Panc1 (cell line): ENCODE measurements around the gene ENTREP1.

ENCODE experiments used
- CTCF ChIP-seq: fragments of 450-650 bp; IDR thresholded peaks from 2 replicates; pipeline ENCODE4 v1.5.1; 2017; ENCODE audit warnings: mild to moderate bottlenecking
- TF ChIP-seq, protein P1 (sequence below), 2 experiments: IDR thresholded peaks; 2 replicates each; pipeline ENCODE4 v1.6.1; 2011 to 2012; ENCODE audit warnings: low read depth in 2 of 2, control low read depth in 1 of 2, low read length in 1 of 2, mild to moderate bottlenecking in 1 of 2, moderate library complexity in 1 of 2; ENCODE audit not compliant: insufficient read depth in 1 of 2

- no peak for TF ChIP-seq CTCF
- TF ChIP-seq, protein P1, sequence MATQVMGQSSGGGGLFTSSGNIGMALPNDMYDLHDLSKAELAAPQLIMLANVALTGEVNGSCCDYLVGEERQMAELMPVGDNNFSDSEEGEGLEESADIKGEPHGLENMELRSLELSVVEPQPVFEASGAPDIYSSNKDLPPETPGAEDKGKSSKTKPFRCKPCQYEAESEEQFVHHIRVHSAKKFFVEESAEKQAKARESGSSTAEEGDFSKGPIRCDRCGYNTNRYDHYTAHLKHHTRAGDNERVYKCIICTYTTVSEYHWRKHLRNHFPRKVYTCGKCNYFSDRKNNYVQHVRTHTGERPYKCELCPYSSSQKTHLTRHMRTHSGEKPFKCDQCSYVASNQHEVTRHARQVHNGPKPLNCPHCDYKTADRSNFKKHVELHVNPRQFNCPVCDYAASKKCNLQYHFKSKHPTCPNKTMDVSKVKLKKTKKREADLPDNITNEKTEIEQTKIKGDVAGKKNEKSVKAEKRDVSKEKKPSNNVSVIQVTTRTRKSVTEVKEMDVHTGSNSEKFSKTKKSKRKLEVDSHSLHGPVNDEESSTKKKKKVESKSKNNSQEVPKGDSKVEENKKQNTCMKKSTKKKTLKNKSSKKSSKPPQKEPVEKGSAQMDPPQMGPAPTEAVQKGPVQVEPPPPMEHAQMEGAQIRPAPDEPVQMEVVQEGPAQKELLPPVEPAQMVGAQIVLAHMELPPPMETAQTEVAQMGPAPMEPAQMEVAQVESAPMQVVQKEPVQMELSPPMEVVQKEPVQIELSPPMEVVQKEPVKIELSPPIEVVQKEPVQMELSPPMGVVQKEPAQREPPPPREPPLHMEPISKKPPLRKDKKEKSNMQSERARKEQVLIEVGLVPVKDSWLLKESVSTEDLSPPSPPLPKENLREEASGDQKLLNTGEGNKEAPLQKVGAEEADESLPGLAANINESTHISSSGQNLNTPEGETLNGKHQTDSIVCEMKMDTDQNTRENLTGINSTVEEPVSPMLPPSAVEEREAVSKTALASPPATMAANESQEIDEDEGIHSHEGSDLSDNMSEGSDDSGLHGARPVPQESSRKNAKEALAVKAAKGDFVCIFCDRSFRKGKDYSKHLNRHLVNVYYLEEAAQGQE (IDR thresholded peaks at IDR 0.05; ENCODE audit: insufficient read depth in 1 of 2, low read depth in 2 of 2, low read length in 1 of 2): no peak
Observed at GRCh38 chr9:69425136-69425801, 100.3 kb downstream of the ENTREP1 start.
